Measurements from ENCODE around the gene GPC6. TPM values are rescaled to one million over a fixed set of nuclear protein-coding genes. Genes with fewer than 3 reads are reported as not detected.

GPC6 gene
- total and polyA plus RNA-seq, 2 experiments from 2014 or later = 26.0 to 92.8 TPM

DNA sequence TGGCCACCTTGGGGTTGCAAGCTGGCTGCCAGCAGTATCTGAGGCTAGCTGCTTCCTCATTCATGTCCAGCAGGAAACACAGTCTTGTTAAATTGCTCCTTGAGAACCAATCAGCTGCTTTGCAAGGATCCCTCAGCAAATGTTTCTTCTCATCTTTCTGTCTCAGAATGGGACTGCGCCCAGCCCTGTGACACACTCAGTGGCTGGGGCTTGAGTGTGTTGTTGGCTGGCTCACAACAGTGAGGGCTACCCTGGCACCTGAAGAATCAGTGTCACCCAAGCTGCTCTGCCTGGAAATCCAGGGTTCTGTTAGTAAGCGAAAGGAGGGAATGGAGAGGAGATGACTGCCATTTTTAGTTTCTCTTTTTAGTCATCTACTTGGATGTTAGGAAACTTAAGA, 935.7 kb downstream of the GPC6 start:
- H3K4me1 ChIP-seq (ENCODE audit: insufficient read depth) = no peaks in the 10 kb centered on the region
- H3K9me3 ChIP-seq (ENCODE audit: low read depth) = no peaks in the 10 kb centered on the region
- no peaks in the 10 kb centered on the region for H3K27me3 ChIP-seq
- no peaks in the 10 kb centered on the region for H4K20me1 ChIP-seq (ENCODE audit: insufficient read depth, poor library complexity, severe bottlenecking)
- no peaks in the 10 kb centered on the region for H3K79me2 ChIP-seq
- H2AFZ ChIP-seq = no peak overlapping the region
- H3K4me3 ChIP-seq = no peak overlapping the region
- whole genome bisulfite sequencing (ENCODE audit: low lambda C conversion rate, missing lambda C conversion rate) = 96% methylated on average over 2 of the region's 2 CpGs
- no peak for DNase-seq (ENCODE audit: low spot score)
- H3K4me2 ChIP-seq = no peak overlapping the region
- no peak overlapping the region for H3K27ac ChIP-seq
- no peaks in the 10 kb centered on the region for H3K36me3 ChIP-seq (replicated peaks; ENCODE audit: insufficient read depth, low read depth)
- no peaks in the 10 kb centered on the region for H3K9me2 ChIP-seq (replicated peaks; ENCODE audit: insufficient read depth)
- TF ChIP-seq, protein P1, sequence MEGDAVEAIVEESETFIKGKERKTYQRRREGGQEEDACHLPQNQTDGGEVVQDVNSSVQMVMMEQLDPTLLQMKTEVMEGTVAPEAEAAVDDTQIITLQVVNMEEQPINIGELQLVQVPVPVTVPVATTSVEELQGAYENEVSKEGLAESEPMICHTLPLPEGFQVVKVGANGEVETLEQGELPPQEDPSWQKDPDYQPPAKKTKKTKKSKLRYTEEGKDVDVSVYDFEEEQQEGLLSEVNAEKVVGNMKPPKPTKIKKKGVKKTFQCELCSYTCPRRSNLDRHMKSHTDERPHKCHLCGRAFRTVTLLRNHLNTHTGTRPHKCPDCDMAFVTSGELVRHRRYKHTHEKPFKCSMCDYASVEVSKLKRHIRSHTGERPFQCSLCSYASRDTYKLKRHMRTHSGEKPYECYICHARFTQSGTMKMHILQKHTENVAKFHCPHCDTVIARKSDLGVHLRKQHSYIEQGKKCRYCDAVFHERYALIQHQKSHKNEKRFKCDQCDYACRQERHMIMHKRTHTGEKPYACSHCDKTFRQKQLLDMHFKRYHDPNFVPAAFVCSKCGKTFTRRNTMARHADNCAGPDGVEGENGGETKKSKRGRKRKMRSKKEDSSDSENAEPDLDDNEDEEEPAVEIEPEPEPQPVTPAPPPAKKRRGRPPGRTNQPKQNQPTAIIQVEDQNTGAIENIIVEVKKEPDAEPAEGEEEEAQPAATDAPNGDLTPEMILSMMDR (IDR thresholded peaks at IDR 0.05; ENCODE audit: poor library complexity) = no peak
- TF ChIP-seq EZH2 (IDR thresholded peaks at IDR 0.05; ENCODE audit: borderline replicate concordance) (no peak), EZH2phosphoT487 (IDR thresholded peaks at IDR 0.05; ENCODE audit: low read depth, severe bottlenecking, unreplicated experiment) (no peak)

- Histone ChIP-seq H3K9me3 (ENCODE audit: low read depth) (no peaks in the 10 kb centered on the region), H3K4me3 (no peak overlapping the region), H3K79me2 (no peaks in the 10 kb centered on the region), H3K36me3 (replicated peaks; ENCODE audit: insufficient read depth, low read depth) (no peaks in the 10 kb centered on the region), H3K9me2 (replicated peaks; ENCODE audit: insufficient read depth) (no peaks in the 10 kb centered on the region), H2AFZ (no peak overlapping the region), H3K27me3 (no peaks in the 10 kb centered on the region), H3K4me2 (no peak overlapping the region), H3K27ac (no peak overlapping the region), H4K20me1 (ENCODE audit: insufficient read depth, poor library complexity, severe bottlenecking) (no peaks in the 10 kb centered on the region), H3K4me1 (ENCODE audit: insufficient read depth) (no peaks in the 10 kb centered on the region)
- WGBS (ENCODE audit: low lambda C conversion rate, missing lambda C conversion rate) = 93% methylated on average over 1 of the region's 1 CpG
- no peak for DNase-seq (ENCODE audit: low spot score)
- TF ChIP-seq, protein P1 (IDR thresholded peaks at IDR 0.05; ENCODE audit: poor library complexity) = no peak
- no peak for TF ChIP-seq EZH2 (IDR thresholded peaks at IDR 0.05; ENCODE audit: borderline replicate concordance)
Observed at GRCh38 chr13:94163535-94163934, 936.9 kb downstream of the GPC6 start.

DNA sequence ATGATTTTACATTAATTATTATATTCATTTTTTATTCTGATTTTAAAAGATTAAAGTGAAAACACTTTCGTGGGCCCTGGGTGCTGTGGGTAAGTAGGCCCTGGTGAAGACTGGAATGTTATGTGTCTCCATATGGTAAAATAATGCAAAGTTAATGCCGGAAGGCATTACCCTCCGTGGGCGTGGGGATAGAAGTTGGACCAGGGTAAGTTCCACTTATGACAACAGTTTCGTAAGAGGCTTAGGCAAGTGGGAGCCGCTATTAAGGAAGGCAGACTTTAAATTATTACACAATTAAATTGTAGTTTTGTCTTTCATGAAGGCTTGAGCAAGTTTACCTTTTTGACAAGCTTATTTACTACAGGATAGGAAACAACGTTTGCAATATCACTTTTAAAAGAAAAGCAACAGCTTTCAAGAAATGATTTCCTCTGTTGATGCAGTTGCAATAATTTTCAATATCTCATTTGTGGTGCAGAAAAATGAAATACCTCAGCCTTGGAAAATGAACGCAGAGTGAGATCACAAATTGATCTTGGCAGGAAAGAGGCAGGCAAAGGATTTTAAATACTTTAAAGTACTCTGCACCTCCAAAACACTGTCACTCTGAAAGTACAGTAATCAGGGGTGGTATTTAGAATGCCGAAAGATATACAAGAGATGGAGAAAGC, 942.3 kb downstream of the GPC6 start:
- TF ChIP-seq, protein P1 (IDR thresholded peaks at IDR 0.05; ENCODE audit: poor library complexity) = no peak
- TF ChIP-seq EZH2phosphoT487 (IDR thresholded peaks at IDR 0.05; ENCODE audit: low read depth, severe bottlenecking, unreplicated experiment) = no peak
- TF ChIP-seq EZH2 (IDR thresholded peaks at IDR 0.05; ENCODE audit: borderline replicate concordance) = no peak
- H3K9me3 ChIP-seq (ENCODE audit: low read depth) = no peaks in the 10 kb centered on the region
- no peak overlapping the region for H3K4me2 ChIP-seq
- no peaks in the 10 kb centered on the region for H3K9me2 ChIP-seq (replicated peaks; ENCODE audit: insufficient read depth)
- H3K27me3 ChIP-seq = no peaks in the 10 kb centered on the region
- H4K20me1 ChIP-seq (ENCODE audit: insufficient read depth, poor library complexity, severe bottlenecking) = no peaks in the 10 kb centered on the region
- DNase-seq (ENCODE audit: low spot score) = no peak
- no peaks in the 10 kb centered on the region for H3K36me3 ChIP-seq (replicated peaks; ENCODE audit: insufficient read depth, low read depth)
- no peaks in the 10 kb centered on the region for H3K4me1 ChIP-seq (ENCODE audit: insufficient read depth)
- no peaks in the 10 kb centered on the region for H3K79me2 ChIP-seq
- WGBS (ENCODE audit: low lambda C conversion rate, missing lambda C conversion rate) = 91% methylated on average over 9 of the region's 9 CpGs
- H2AFZ ChIP-seq = no peak overlapping the region
- H3K27ac ChIP-seq = no peak overlapping the region
- no peak overlapping the region for H3K4me3 ChIP-seq
